ENCODE results near the gene RMDN2. TPM values are rescaled to one million over a fixed set of nuclear protein-coding genes. Genes with fewer than 3 reads are reported as not detected.
A peak's percentile ranks its signal among the peaks of the same experiment; 100 is the strongest.

The RMDN2 gene
- total and polyA plus RNA-seq, 4 donors, result 7.3 to 30.6 (median 13.3) TPM

- H3K27ac ChIP-seq (ENCODE audit: low read depth in 1 of 2, low read length in 2 of 2), result no peak overlapping the region
- WGBS, result 27% methylated on average over 12 of the region's 12 CpGs
- H3K9me3 ChIP-seq (ENCODE audit: control insufficient read depth in 4 of 4, low read length in 3 of 4), result no peaks in the 10 kb centered on the region
- no peak for DNase-seq (ENCODE audit: low spot score)
- H3K9ac ChIP-seq (ENCODE audit: low read depth in 1 of 2, low read length in 2 of 2), result no peak overlapping the region
- H3K4me3 ChIP-seq (ENCODE audit: low read depth in 1 of 3, low read length in 3 of 3), result no peak overlapping the region
- no peaks in the 10 kb centered on the region for H3K36me3 ChIP-seq (ENCODE audit: control insufficient read depth in 4 of 4, insufficient read depth in 3 of 4, low read depth in 1 of 4, low read length in 3 of 4)
- no peaks in the 10 kb centered on the region for H3K4me1 ChIP-seq (ENCODE audit: control insufficient read depth in 4 of 4, insufficient read depth in 4 of 4, low read length in 3 of 4)
- TF ChIP-seq RXRA (IDR thresholded peaks at IDR 0.05) (peak in 1 of 2 donors; percentile 5), REST (IDR thresholded peaks at IDR 0.05) (no peak), JUND (IDR thresholded peaks at IDR 0.05) (peak; percentile 67 to 70), HNF4G (IDR thresholded peaks at IDR 0.05) (no peak), HNF4A (conservative IDR thresholded peaks at IDR 0.05) (no peak), CTCF (IDR thresholded peaks at IDR 0.05; ENCODE audit: low read depth, low read length, missing input control) (peak; percentile 78), NR2F2 (IDR thresholded peaks at IDR 0.05) (no peak), SP1 (IDR thresholded peaks at IDR 0.05) (no peak), EGR1 (IDR thresholded peaks at IDR 0.05; ENCODE audit: low read depth in 2 of 2) (no peak), ZBTB33 (IDR thresholded peaks at IDR 0.05) (no peak), MAX (IDR thresholded peaks at IDR 0.05) (no peak), FOXA1 (IDR thresholded peaks at IDR 0.05) (no peak), GABPA (IDR thresholded peaks at IDR 0.05 in 1 of 2, conservative IDR thresholded peaks at IDR 0.05 in 1 of 2) (no peak), YY1 (IDR thresholded peaks at IDR 0.05) (no peak), RAD21 (IDR thresholded peaks at IDR 0.05) (peak; percentile 89 to 90), FOXA2 (IDR thresholded peaks at IDR 0.05) (no peak), TAF1 (conservative IDR thresholded peaks at IDR 0.05) (no peak)
- TF ChIP-seq, protein P1, sequence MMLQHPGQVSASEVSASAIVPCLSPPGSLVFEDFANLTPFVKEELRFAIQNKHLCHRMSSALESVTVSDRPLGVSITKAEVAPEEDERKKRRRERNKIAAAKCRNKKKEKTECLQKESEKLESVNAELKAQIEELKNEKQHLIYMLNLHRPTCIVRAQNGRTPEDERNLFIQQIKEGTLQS (IDR thresholded peaks at IDR 0.05), result no peak
- H3K27me3 ChIP-seq (ENCODE audit: control insufficient read depth in 4 of 4, insufficient read depth in 4 of 4, low read length in 3 of 4), result no peaks in the 10 kb centered on the region
These were observed 47.4 kb upstream of the RMDN2 start for GRCh38 chr2:37877457-37878315.

All from liver (tissue), 9 donors.